Ramos (cell line): ENCODE data around the gene GNPNAT1.
"Not testable (repeated sequence)": the region's sequence is repeated elsewhere in the genome, so short reads cannot be mapped to it uniquely, and the experiment has no call there.

Source experiments
- in situ Hi-C: fragments of 300-500 bp; cut with MboI; formaldehyde crosslinking; loops from one replicate; pipeline ENCODE4 v1.14.3; 2022; ENCODE audit warnings: low sequenced_read_pairs; ENCODE audit not compliant: unreplicated experiment

The GNPNAT1 gene

GRCh38 chr14:52730709-52731111 is 60.7 kb downstream of the GNPNAT1 start:
- in situ Hi-C loops, result no loop called here

GRCh38 chr14:52729925-52730708 is 61.3 kb downstream of the GNPNAT1 start, which contains the start of gene STYX:
Gene STYX, plus strand, starts transcription at chr14:52730166. Its CDS starts 309 bp downstream, at chr14:52730475.
- in situ Hi-C loops, result no loop called here

GRCh38 chr14:52729585-52729924 is 61.9 kb downstream of the GNPNAT1 start:
- in situ Hi-C loops, result no loop called here

- in situ Hi-C loops, result not testable (repeated sequence)
Measured at GRCh38 chr14:52729035-52729434, 62.4 kb downstream of the GNPNAT1 start.

GRCh38 chr14:52727509-52727908 is 63.9 kb downstream of the GNPNAT1 start:
- in situ Hi-C loops, result not testable (repeated sequence)
